DOHH2 (cell line): ENCODE data around the gene MS4A18.

ENCODE experiments used
- EZH2phosphoT487 ChIP-seq: fragments of 200-600 bp; sonication (generic); IDR thresholded peaks from 2 replicates; pipeline ENCODE4 v1.6.1; 2017; ENCODE audit warnings: borderline replicate concordance, mild to moderate bottlenecking, antibody characterized with exemption, low read length, moderate library complexity, mixed read lengths
- TF ChIP-seq, protein P1 (sequence below): fragments of 200-600 bp; sonication (generic); IDR thresholded peaks from one replicate; pipeline ENCODE4 v1.5.1; 2014; ENCODE audit warnings: antibody characterized with exemption, mild to moderate bottlenecking, low read depth, low read length; ENCODE audit not compliant: poor library complexity, severe bottlenecking

GRCh38 chr11:60777572-60777971 is 53.1 kb downstream of the MS4A18 start:
- TF ChIP-seq, protein P1, sequence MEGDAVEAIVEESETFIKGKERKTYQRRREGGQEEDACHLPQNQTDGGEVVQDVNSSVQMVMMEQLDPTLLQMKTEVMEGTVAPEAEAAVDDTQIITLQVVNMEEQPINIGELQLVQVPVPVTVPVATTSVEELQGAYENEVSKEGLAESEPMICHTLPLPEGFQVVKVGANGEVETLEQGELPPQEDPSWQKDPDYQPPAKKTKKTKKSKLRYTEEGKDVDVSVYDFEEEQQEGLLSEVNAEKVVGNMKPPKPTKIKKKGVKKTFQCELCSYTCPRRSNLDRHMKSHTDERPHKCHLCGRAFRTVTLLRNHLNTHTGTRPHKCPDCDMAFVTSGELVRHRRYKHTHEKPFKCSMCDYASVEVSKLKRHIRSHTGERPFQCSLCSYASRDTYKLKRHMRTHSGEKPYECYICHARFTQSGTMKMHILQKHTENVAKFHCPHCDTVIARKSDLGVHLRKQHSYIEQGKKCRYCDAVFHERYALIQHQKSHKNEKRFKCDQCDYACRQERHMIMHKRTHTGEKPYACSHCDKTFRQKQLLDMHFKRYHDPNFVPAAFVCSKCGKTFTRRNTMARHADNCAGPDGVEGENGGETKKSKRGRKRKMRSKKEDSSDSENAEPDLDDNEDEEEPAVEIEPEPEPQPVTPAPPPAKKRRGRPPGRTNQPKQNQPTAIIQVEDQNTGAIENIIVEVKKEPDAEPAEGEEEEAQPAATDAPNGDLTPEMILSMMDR = no peak
- TF ChIP-seq EZH2phosphoT487 = no peak
